Naive thymus-derived CD4-positive, alpha-beta T cell (primary cell): ENCODE results near the gene FOXO1. TPM values are rescaled to one million over a fixed set of nuclear protein-coding genes. Genes with fewer than 3 reads are reported as not detected.

Experiments used
- ATAC-seq: fragments of 150-1000 bp; cut with Tn5 transposase; 2 replicates; pipeline ENCODE4 v1.10.0; 2021; ENCODE audit warnings: mild to moderate bottlenecking, moderate library complexity
- CTCF ChIA-PET: fragments of 350-600 bp; sonication (Branson Sonifier 250); formaldehyde crosslinking; loops from one replicate; lab custom pipeline; 2021; ENCODE audit warnings: antibody characterized with exemption; lab: Charles Lee
- POLR2A ChIA-PET: fragments of 350-600 bp; sonication (Branson Sonifier 250); formaldehyde crosslinking; loops from one replicate; lab custom pipeline; 2021; ENCODE audit warnings: antibody characterized with exemption, inconsistent platforms; lab: Charles Lee
- DNase-seq, 9 donors: peaks; one replicate each; pipeline versions ENCODE4 v3.0.0 to v3.0.0-alpha.2; 2020 to 2022; ENCODE audit warnings: mixed read lengths in 1 of 9
- H3K27ac ChIP-seq: one replicate; pipeline ENCODE4 v1.7.0; 2013; ENCODE audit warnings: mild to moderate bottlenecking, low read depth, low read length, moderate library complexity
- H3K27me3 ChIP-seq, 2 donors: one replicate each; pipeline ENCODE4 v1.7.0; 2013; ENCODE audit warnings: low read length in 2 of 2, mild to moderate bottlenecking in 2 of 2, moderate library complexity in 2 of 2; ENCODE audit not compliant: control insufficient read depth in 2 of 2, insufficient read depth in 2 of 2
- H3K36me3 ChIP-seq, 3 experiments: 1 replicate in 2 of 3; 2 replicates in 1 of 3; pipeline ENCODE4 v1.7.0; 2013; ENCODE audit warnings: low read length in 3 of 3, mild to moderate bottlenecking in 3 of 3, moderate library complexity in 1 of 3; ENCODE audit not compliant: insufficient read depth in 3 of 3, control insufficient read depth in 2 of 3
- H3K4me1 ChIP-seq, 2 donors: one replicate each; pipeline ENCODE4 v1.7.0; 2013; ENCODE audit warnings: low read length in 2 of 2, mild to moderate bottlenecking in 2 of 2, moderate library complexity in 1 of 2; ENCODE audit not compliant: control insufficient read depth in 2 of 2, insufficient read depth in 2 of 2
- H3K4me3 ChIP-seq: 2 replicates; pipeline ENCODE4 v1.7.0; 2013; ENCODE audit warnings: mild to moderate bottlenecking, low read length
- H3K9me3 ChIP-seq, 3 experiments: 1 replicate in 2 of 3; 2 replicates in 1 of 3; pipeline ENCODE4 v1.7.0; 2013; ENCODE audit warnings: low read length in 3 of 3; ENCODE audit not compliant: control insufficient read depth in 2 of 3
- H3K27ac Mint-ChIP-seq, 9 donors: one replicate each; pipeline ENCODE4 v1.8.0; 2020 to 2022; ENCODE audit warnings: mixed read lengths in 9 of 9, mild to moderate bottlenecking in 8 of 9, moderate library complexity in 5 of 9, inconsistent platforms in 2 of 9
- H3K27me3 Mint-ChIP-seq, 5 donors: one replicate each; pipeline ENCODE4 v1.8.0; 2021 to 2022; ENCODE audit warnings: mixed read lengths in 5 of 5, mild to moderate bottlenecking in 1 of 5
- H3K36me3 Mint-ChIP-seq, 5 donors: one replicate each; pipeline ENCODE4 v1.8.0; 2020 to 2022; ENCODE audit warnings: mixed read lengths in 5 of 5, mild to moderate bottlenecking in 3 of 5, inconsistent platforms in 1 of 5
- H3K4me1 Mint-ChIP-seq, 7 donors: one replicate each; pipeline ENCODE4 v1.8.0; 2020 to 2022; ENCODE audit warnings: mixed read lengths in 7 of 7, mild to moderate bottlenecking in 3 of 7, inconsistent platforms in 1 of 7
- H3K4me3 Mint-ChIP-seq, 10 donors: one replicate each; pipeline ENCODE4 v1.8.0; 2020 to 2022; ENCODE audit warnings: mild to moderate bottlenecking in 10 of 10, mixed read lengths in 10 of 10, moderate library complexity in 6 of 10, inconsistent platforms in 2 of 10
- H3K9me3 Mint-ChIP-seq, 11 donors: one replicate each; pipeline ENCODE4 v1.8.0; 2020 to 2022; ENCODE audit warnings: mixed read lengths in 11 of 11, mild to moderate bottlenecking in 4 of 11, inconsistent platforms in 1 of 11, moderate library complexity in 1 of 11
- intact Hi-C, 2 donors: fragments of 100-400 bp; cut with micrococcal nuclease; formaldehyde crosslinking; loops; one replicate each; pipeline ENCODE4 v1.15.1; 2023
- polyA plus RNA-seq, 2 donors: library from polyadenylated mRNA; unstranded; fragments of 300-500 nt; fragmentation: Illumina TruSeq; gene quantifications; one replicate each; pipeline ENCODE4 v1.2.3, GENCODE V29; 2021
- total RNA-seq, 6 experiments: library from RNA in 5 of 6; stranded (reverse) in 5 of 6; gene quantifications; 1 replicate in 5 of 6; 2 replicates in 1 of 6; pipeline ENCODE4 v1.2.3 and lab custom pipeline; 2021 to 2026

FOXO1 gene
- total and polyA plus RNA-seq, 7 experiments from 2014 or later: 36.4 to 97.6 (median 72.5) TPM

DNA sequence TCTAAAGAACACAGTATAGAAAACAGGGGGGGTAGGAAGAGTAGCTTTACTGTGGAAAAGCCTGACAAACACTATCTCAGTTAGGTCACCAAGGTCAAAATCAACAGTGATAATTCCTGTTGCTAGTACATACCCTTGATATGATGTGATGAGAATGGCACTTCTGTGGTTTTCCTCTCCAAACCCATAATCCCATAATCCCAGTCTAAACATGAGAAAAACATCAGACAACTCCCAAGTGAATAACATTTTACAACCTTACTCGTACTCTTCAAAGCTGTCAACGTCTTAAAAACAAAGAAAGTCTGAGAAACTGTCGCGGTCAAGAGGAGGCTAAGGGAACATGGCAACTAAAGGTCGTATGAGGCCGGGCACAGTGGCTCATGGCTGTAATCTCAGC, 137.6 kb downstream of the FOXO1 start:
- ChIA-PET CTCF (interaction anchor here (0.6 kb wide), 1 partner anchor 751 kb away, joined by 3 read pairs; no protein-coding TSS in a partner anchor), POLR2A (no interaction called here)
- intact Hi-C loops: loop anchor here in 1 of 2 donors (2.0 kb wide), 1 partner anchor 20 kb away; no protein-coding TSS in a partner anchor
- no peak overlapping the region for H3K27ac ChIP-seq
- H3K9me3 ChIP-seq: peaks cover 0 to 12% (median 4%) of the 10 kb centered on the region in 3 experiments
- H3K9me3 Mint-ChIP-seq: peaks cover 0 to 30% (median 13%) of the 10 kb centered on the region in 11 donors
- H3K36me3 Mint-ChIP-seq: peaks cover 0 to 14% (median 12%) of the 10 kb centered on the region in 5 donors
- no peak overlapping the region for H3K4me3 Mint-ChIP-seq
- no peaks in the 10 kb centered on the region for H3K27me3 ChIP-seq
- no peaks in the 10 kb centered on the region for H3K4me1 ChIP-seq
- no peak for DNase-seq
- no peak overlapping the region for H3K27ac Mint-ChIP-seq
- H3K4me3 ChIP-seq: no peak overlapping the region
- H3K4me1 Mint-ChIP-seq: peaks cover 5 to 34% (median 30%) of the 10 kb centered on the region in 7 donors
- ATAC-seq: no peak
- H3K36me3 ChIP-seq: no peaks in the 10 kb centered on the region
- H3K27me3 Mint-ChIP-seq: no peaks in the 10 kb centered on the region

DNA sequence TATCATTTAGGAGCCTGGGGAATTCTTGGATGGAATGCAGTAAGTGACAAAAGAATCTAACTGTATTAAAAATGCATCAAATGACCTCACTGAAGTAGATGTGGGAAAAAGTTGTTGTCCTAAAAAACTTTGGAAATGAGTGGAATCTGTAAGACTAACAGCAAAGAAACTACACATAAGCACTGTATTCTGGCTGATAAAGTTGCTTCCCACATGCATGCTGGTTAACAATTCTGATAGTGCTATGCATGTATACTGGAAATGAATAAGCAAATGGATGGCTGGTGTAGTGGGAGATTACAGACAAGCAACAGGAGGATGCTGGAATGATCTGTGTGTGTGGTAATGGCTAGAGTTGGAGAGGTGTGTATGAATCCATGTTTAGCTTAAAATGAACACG, 138.5 kb downstream of the FOXO1 start:
- POLR2A ChIA-PET: interaction anchor here (0.6 kb wide), 1 partner anchor 282 kb away, joined by 3 read pairs; no protein-coding TSS in a partner anchor
- Mint-ChIP-seq H3K4me3 (no peak overlapping the region), H3K9me3 (peaks cover 0 to 30% (median 13%) of the 10 kb centered on the region in 11 donors), H3K27ac (peak overlapping the region in 1 of 9 donors; percentile 80), H3K27me3 (no peaks in the 10 kb centered on the region), H3K4me1 (peaks cover 5 to 34% (median 30%) of the 10 kb centered on the region in 7 donors), H3K36me3 (peaks cover 0 to 14% (median 12%) of the 10 kb centered on the region in 5 donors)
- H3K27ac ChIP-seq: no peak overlapping the region
- DNase-seq (no peak), ATAC-seq (no peak)
- H3K4me3 ChIP-seq: no peak overlapping the region
- no peaks in the 10 kb centered on the region for H3K36me3 ChIP-seq
- no peaks in the 10 kb centered on the region for H3K27me3 ChIP-seq
- peaks cover 0 to 12% (median 4%) of the 10 kb centered on the region in 3 experiments for H3K9me3 ChIP-seq
- intact Hi-C loops: loop anchor here in 1 of 2 donors (2.0 kb wide), 1 partner anchor 19 kb away; no protein-coding TSS in a partner anchor
- H3K4me1 ChIP-seq: no peaks in the 10 kb centered on the region
- CTCF ChIA-PET: interaction anchor here (0.7 kb wide), 1 partner anchor 42 kb away, joined by 3 read pairs; no protein-coding TSS in a partner anchor

DNA sequence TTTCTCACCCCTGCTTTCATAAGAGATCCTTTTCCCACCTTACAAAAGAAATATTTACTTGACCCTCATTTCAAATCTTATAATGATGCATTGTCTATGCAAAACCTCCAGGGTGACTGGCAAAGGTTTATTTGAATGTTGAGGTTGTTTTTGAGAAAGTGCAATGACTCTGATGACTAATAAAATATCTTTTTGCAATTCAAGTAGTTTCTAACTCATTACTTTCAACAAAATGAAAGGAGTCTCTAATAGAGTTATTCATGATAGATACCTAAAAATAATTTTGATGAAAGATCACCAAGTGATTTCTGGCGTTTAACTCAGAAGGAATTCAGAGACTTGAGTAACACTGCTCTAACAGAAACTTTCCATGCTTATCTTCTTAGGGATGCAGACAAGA, 144.2 kb downstream of the FOXO1 start:
- H3K4me1 ChIP-seq: peaks cover 14% of the 10 kb centered on the region in 2 donors
- Mint-ChIP-seq H3K27ac (no peak overlapping the region), H3K4me1 (peaks cover 7 to 43% (median 27%) of the 10 kb centered on the region in 7 donors), H3K36me3 (peaks cover 0 to 9% (median 8%) of the 10 kb centered on the region in 5 donors), H3K4me3 (no peak overlapping the region), H3K27me3 (no peaks in the 10 kb centered on the region), H3K9me3 (peaks cover 0 to 20% (median 4%) of the 10 kb centered on the region in 11 donors)
- no peak overlapping the region for H3K27ac ChIP-seq
- H3K4me3 ChIP-seq: no peak overlapping the region
- ATAC-seq (no peak), DNase-seq (no peak)
- CTCF ChIA-PET: no interaction called here
- POLR2A ChIA-PET: interaction anchor here (0.8 kb wide), 1 partner anchor 39 kb away, joined by 3 read pairs; no protein-coding TSS in a partner anchor
- no peaks in the 10 kb centered on the region for H3K36me3 ChIP-seq
- H3K9me3 ChIP-seq: peaks cover 0 to 3% (median 0%) of the 10 kb centered on the region in 3 experiments
- intact Hi-C loops: no loop called here
- H3K27me3 ChIP-seq: no peaks in the 10 kb centered on the region

DNA sequence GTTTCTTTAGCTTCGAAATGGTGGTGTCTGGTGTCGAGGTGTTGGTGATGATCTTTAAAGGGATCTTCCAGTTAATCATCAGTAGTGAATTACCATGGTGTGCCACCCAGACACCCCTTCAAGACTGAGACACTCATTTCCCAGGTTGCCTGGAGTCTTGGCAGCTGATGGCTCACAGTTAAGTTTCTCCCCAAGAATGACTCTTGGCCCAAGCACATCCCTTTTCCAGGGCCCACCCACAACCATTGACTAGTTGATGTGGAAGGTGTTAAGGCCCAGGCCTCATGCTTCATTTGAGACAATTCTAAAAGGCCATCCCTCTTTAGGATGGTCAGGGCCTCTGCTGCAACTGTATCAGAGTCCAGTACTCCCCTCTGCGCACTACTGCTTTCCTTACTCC, 145.5 kb downstream of the FOXO1 start:
- Histone ChIP-seq H3K27me3 (no peaks in the 10 kb centered on the region), H3K9me3 (no peaks in the 10 kb centered on the region), H3K4me3 (no peak overlapping the region), H3K4me1 (peaks cover 14 to 15% of the 10 kb centered on the region in 2 donors), H3K27ac (no peak overlapping the region), H3K36me3 (no peaks in the 10 kb centered on the region)
- peaks cover 15 to 53% (median 37%) of the 10 kb centered on the region in 7 donors for H3K4me1 Mint-ChIP-seq
- no peak overlapping the region for H3K27ac Mint-ChIP-seq
- POLR2A ChIA-PET: interaction anchor here (0.6 to 1.3 kb wide), 2 partner anchors 13 to 200 kb away, joined by 3 to 4 read pairs; no protein-coding TSS in a partner anchor
- intact Hi-C loops: no loop called here
- CTCF ChIA-PET: no interaction called here
- H3K36me3 Mint-ChIP-seq: peaks cover 0 to 8% (median 5%) of the 10 kb centered on the region in 5 donors
- H3K9me3 Mint-ChIP-seq: peaks cover 0 to 7% (median 0%) of the 10 kb centered on the region in 11 donors
- DNase-seq: no peak
- no peak overlapping the region for H3K4me3 Mint-ChIP-seq
- H3K27me3 Mint-ChIP-seq: no peaks in the 10 kb centered on the region
- no peak for ATAC-seq

DNA sequence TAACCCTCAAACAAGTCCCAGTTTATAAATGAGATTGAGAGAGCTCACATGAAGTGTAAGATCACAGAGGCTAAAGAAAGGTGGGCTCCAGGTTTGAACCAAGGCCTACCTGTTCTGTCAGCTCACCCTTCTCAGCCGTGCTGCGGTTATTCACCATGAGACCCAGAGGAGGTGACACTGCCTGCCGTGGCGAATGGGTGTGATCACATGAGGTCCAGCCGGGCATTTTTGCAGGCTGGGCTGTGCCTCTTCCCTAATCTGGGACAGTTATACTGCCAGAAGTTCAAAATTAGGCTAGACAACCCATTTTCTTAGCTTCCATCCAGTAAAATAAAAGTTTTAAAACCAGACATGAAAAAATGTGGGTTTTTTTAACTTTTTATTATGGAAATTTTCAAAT, 146.8 kb downstream of the FOXO1 start:
- peaks cover 0 to 4% (median 0%) of the 10 kb centered on the region in 11 donors for H3K9me3 Mint-ChIP-seq
- Histone ChIP-seq H3K27ac (no peak overlapping the region), H3K9me3 (no peaks in the 10 kb centered on the region), H3K4me3 (no peak overlapping the region), H3K27me3 (no peaks in the 10 kb centered on the region), H3K4me1 (peaks cover 14 to 15% of the 10 kb centered on the region in 2 donors), H3K36me3 (no peaks in the 10 kb centered on the region)
- H3K27ac Mint-ChIP-seq: peak overlapping the region in 1 of 9 donors; percentile 54
- H3K4me3 Mint-ChIP-seq: no peak overlapping the region
- ChIA-PET CTCF (interaction anchor here (0.7 kb wide), 1 partner anchor 150 kb away, joined by 3 read pairs; no protein-coding TSS in a partner anchor), POLR2A (no interaction called here)
- DNase-seq (no peak), ATAC-seq (no peak)
- H3K27me3 Mint-ChIP-seq: no peaks in the 10 kb centered on the region
- peaks cover 17 to 55% (median 34%) of the 10 kb centered on the region in 7 donors for H3K4me1 Mint-ChIP-seq
- H3K36me3 Mint-ChIP-seq: peaks cover 0 to 8% (median 4%) of the 10 kb centered on the region in 5 donors
- intact Hi-C loops: no loop called here

DNA sequence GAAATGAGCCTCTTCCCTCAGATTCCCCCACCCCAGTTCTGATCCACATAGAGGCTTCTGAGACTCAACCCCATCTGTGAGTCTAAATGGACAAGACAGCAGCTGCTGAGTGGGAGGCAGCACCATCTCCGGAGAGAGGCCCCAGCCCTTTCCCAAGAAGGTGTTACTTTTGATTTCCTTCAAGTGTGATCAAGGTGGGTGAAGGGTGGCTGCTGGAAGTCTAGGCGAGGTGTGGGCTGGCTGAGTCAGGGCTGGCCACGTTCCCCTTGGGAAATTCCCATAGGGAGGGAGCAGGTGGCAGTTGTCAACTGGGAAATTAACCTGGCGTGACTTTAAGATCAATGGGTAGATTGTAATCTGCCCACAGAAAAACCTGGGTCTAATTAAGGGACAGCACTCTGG, 148.0 kb downstream of the FOXO1 start:
- DNase-seq (peak in 1 of 9 donors; percentile 75), ATAC-seq (peak; percentile 46)
- Mint-ChIP-seq H3K4me1 (peaks cover 17 to 65% (median 37%) of the 10 kb centered on the region in 7 donors), H3K27ac (peak overlapping the region in 3 of 9 donors; percentile 1 to 71 (median 36)), H3K4me3 (peak overlapping the region in 2 of 10 donors; percentile 27 to 53), H3K36me3 (peaks cover 0 to 10% (median 4%) of the 10 kb centered on the region in 5 donors), H3K27me3 (no peaks in the 10 kb centered on the region), H3K9me3 (peaks cover 0 to 4% (median 0%) of the 10 kb centered on the region in 11 donors)
- Histone ChIP-seq H3K9me3 (no peaks in the 10 kb centered on the region), H3K4me1 (peaks cover 14 to 15% of the 10 kb centered on the region in 2 donors), H3K36me3 (no peaks in the 10 kb centered on the region), H3K27ac (no peak overlapping the region), H3K27me3 (no peaks in the 10 kb centered on the region), H3K4me3 (no peak overlapping the region)
- intact Hi-C loops: no loop called here
- CTCF ChIA-PET: no interaction called here
- POLR2A ChIA-PET: no interaction called here
